Measurements from ENCODE around the gene NEDD9. TPM values are rescaled to one million over a fixed set of nuclear protein-coding genes. Genes with fewer than 3 reads are reported as not detected.

Gene NEDD9
- total and polyA plus RNA-seq, 4 donors: 7.5 to 16.8 (median 11.7) TPM

DNA sequence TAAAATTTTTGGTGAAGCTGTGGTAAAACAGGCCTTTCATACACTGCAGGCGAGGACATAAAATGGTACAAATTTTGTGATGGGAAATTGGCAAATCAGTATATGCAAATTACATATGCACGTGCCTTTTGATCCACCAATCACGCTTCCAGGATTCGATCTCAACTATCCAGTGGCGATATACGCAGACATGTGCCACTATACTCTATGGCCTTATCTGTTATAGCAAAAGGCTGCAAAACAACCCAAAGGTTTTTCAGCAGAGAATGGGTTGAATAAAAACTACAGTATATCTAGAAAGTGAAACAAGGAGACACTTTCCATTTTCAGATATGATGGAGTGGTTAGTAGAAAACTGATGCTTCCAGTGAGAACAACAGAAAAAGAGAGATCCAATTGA lies 79.0 kb downstream of the NEDD9 start:
- Histone ChIP-seq H3K27ac (ENCODE audit: low read depth in 1 of 2, low read length in 2 of 2) (no peak overlapping the region), H3K9ac (ENCODE audit: low read depth in 1 of 2, low read length in 2 of 2) (no peak overlapping the region), H3K4me1 (ENCODE audit: control insufficient read depth in 4 of 4, insufficient read depth in 4 of 4, low read length in 3 of 4) (no peaks in the 10 kb centered on the region), H3K4me3 (ENCODE audit: low read depth in 1 of 3, low read length in 3 of 3) (no peak overlapping the region), H3K36me3 (ENCODE audit: control insufficient read depth in 4 of 4, insufficient read depth in 3 of 4, low read depth in 1 of 4, low read length in 3 of 4) (no peaks in the 10 kb centered on the region), H3K9me3 (ENCODE audit: control insufficient read depth in 4 of 4, low read length in 3 of 4) (no peaks in the 10 kb centered on the region), H3K27me3 (ENCODE audit: control insufficient read depth in 4 of 4, insufficient read depth in 4 of 4, low read length in 3 of 4) (no peaks in the 10 kb centered on the region)
- TF ChIP-seq RAD21 (IDR thresholded peaks at IDR 0.05): no peak
- TF ChIP-seq, protein P1, sequence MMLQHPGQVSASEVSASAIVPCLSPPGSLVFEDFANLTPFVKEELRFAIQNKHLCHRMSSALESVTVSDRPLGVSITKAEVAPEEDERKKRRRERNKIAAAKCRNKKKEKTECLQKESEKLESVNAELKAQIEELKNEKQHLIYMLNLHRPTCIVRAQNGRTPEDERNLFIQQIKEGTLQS (IDR thresholded peaks at IDR 0.05): no peak
- TF ChIP-seq NR2F2 (IDR thresholded peaks at IDR 0.05): no peak
- TF ChIP-seq, protein P2, sequence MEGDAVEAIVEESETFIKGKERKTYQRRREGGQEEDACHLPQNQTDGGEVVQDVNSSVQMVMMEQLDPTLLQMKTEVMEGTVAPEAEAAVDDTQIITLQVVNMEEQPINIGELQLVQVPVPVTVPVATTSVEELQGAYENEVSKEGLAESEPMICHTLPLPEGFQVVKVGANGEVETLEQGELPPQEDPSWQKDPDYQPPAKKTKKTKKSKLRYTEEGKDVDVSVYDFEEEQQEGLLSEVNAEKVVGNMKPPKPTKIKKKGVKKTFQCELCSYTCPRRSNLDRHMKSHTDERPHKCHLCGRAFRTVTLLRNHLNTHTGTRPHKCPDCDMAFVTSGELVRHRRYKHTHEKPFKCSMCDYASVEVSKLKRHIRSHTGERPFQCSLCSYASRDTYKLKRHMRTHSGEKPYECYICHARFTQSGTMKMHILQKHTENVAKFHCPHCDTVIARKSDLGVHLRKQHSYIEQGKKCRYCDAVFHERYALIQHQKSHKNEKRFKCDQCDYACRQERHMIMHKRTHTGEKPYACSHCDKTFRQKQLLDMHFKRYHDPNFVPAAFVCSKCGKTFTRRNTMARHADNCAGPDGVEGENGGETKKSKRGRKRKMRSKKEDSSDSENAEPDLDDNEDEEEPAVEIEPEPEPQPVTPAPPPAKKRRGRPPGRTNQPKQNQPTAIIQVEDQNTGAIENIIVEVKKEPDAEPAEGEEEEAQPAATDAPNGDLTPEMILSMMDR (IDR thresholded peaks at IDR 0.05; ENCODE audit: low read depth, low read length, missing input control): no peak
- TF ChIP-seq SP1 (IDR thresholded peaks at IDR 0.05): no peak
- TF ChIP-seq, protein P3, sequence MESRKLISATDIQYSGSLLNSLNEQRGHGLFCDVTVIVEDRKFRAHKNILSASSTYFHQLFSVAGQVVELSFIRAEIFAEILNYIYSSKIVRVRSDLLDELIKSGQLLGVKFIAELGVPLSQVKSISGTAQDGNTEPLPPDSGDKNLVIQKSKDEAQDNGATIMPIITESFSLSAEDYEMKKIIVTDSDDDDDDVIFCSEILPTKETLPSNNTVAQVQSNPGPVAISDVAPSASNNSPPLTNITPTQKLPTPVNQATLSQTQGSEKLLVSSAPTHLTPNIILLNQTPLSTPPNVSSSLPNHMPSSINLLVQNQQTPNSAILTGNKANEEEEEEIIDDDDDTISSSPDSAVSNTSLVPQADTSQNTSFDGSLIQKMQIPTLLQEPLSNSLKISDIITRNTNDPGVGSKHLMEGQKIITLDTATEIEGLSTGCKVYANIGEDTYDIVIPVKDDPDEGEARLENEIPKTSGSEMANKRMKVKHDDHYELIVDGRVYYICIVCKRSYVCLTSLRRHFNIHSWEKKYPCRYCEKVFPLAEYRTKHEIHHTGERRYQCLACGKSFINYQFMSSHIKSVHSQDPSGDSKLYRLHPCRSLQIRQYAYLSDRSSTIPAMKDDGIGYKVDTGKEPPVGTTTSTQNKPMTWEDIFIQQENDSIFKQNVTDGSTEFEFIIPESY (IDR thresholded peaks at IDR 0.05): no peak
- TF ChIP-seq FOXA2 (IDR thresholded peaks at IDR 0.05): no peak
- TF ChIP-seq YY1 (IDR thresholded peaks at IDR 0.05): no peak
- DNase-seq (ENCODE audit: low spot score): no peak
- 97% methylated on average over 6 of the region's 6 CpGs for WGBS

DNA sequence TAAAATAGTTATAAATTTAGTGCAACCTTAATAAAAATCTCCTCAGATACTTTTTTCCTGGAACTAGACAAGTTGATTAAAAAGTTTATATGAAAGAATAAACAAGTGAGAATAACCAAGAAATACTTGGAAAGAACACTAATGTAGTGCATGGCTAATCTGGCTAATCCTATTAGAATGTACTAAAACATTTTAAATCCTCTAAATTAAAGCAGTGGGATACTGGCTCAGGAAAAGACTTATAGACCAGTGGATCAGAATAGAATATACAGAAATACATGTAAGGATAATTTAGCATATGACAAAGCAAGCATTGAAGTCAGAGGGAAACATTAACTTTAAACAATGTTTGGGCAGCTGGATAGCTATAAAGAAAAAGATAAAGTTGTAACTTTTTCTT lies 79.9 kb downstream of the NEDD9 start:
- TF ChIP-seq JUND (IDR thresholded peaks at IDR 0.05) (no peak), FOXA2 (IDR thresholded peaks at IDR 0.05) (no peak)
- no peak overlapping the region for H3K4me3 ChIP-seq (ENCODE audit: low read depth in 1 of 3, low read length in 3 of 3)
- no peaks in the 10 kb centered on the region for H3K9me3 ChIP-seq (ENCODE audit: control insufficient read depth in 4 of 4, low read length in 3 of 4)
- H3K4me1 ChIP-seq (ENCODE audit: control insufficient read depth in 4 of 4, insufficient read depth in 4 of 4, low read length in 3 of 4): no peaks in the 10 kb centered on the region
- H3K27me3 ChIP-seq (ENCODE audit: control insufficient read depth in 4 of 4, insufficient read depth in 4 of 4, low read length in 3 of 4): no peaks in the 10 kb centered on the region
- H3K27ac ChIP-seq (ENCODE audit: low read depth in 1 of 2, low read length in 2 of 2): no peak overlapping the region
- DNase-seq (ENCODE audit: low spot score): no peak
- H3K36me3 ChIP-seq (ENCODE audit: control insufficient read depth in 4 of 4, insufficient read depth in 3 of 4, low read depth in 1 of 4, low read length in 3 of 4): no peaks in the 10 kb centered on the region
- H3K9ac ChIP-seq (ENCODE audit: low read depth in 1 of 2, low read length in 2 of 2): no peak overlapping the region

DNA sequence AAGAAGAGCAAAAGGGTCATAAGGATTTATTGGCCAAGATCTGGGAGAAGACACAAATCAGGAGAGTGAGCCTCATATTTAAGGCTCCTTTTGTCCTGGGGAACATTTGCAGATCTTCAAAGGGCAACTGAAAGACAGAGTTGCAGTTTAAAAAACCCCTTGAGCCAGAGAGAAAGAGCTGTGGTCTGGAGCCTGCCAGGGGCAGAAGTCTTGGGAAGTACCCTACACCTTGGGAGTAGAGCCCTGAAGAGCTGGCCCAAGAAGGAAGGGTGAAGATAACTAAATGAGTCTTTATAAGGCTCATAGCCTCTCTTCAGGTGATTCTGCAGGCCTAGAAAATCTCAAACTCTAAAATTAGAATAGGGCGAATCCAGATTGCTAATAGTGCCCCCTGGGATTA lies 81.0 kb downstream of the NEDD9 start:
- no peak overlapping the region for H3K27ac ChIP-seq (ENCODE audit: low read depth in 1 of 2, low read length in 2 of 2)
- no peak for TF ChIP-seq YY1 (IDR thresholded peaks at IDR 0.05)
- no peak for TF ChIP-seq JUND (IDR thresholded peaks at IDR 0.05)
- no peak for TF ChIP-seq HNF4G (IDR thresholded peaks at IDR 0.05)
- TF ChIP-seq, protein P2 (IDR thresholded peaks at IDR 0.05; ENCODE audit: low read depth, low read length, missing input control): no peak
- TF ChIP-seq GABPA (IDR thresholded peaks at IDR 0.05 in 1 of 2, conservative IDR thresholded peaks at IDR 0.05 in 1 of 2): no peak
- TF ChIP-seq, protein P3 (IDR thresholded peaks at IDR 0.05): no peak
- TF ChIP-seq, protein P4, sequence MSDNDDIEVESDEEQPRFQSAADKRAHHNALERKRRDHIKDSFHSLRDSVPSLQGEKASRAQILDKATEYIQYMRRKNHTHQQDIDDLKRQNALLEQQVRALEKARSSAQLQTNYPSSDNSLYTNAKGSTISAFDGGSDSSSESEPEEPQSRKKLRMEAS (IDR thresholded peaks at IDR 0.05): no peak
- no peak for TF ChIP-seq HNF4A (conservative IDR thresholded peaks at IDR 0.05)
- H3K4me1 ChIP-seq (ENCODE audit: control insufficient read depth in 4 of 4, insufficient read depth in 4 of 4, low read length in 3 of 4): no peaks in the 10 kb centered on the region
- WGBS: 100% methylated on average over 1 of the region's 1 CpG
- no peak overlapping the region for H3K9ac ChIP-seq (ENCODE audit: low read depth in 1 of 2, low read length in 2 of 2)
- no peaks in the 10 kb centered on the region for H3K9me3 ChIP-seq (ENCODE audit: control insufficient read depth in 4 of 4, low read length in 3 of 4)
- no peaks in the 10 kb centered on the region for H3K36me3 ChIP-seq (ENCODE audit: control insufficient read depth in 4 of 4, insufficient read depth in 3 of 4, low read depth in 1 of 4, low read length in 3 of 4)
- H3K27me3 ChIP-seq (ENCODE audit: control insufficient read depth in 4 of 4, insufficient read depth in 4 of 4, low read length in 3 of 4): no peaks in the 10 kb centered on the region
- H3K4me3 ChIP-seq (ENCODE audit: low read depth in 1 of 3, low read length in 3 of 3): no peak overlapping the region
- DNase-seq (ENCODE audit: low spot score): no peak

Data from liver (tissue), 9 donors.